ENCODE results near the gene IL17RA.

IL17RA gene

GRCh38 chr22:17159504-17159951 lies 74.7 kb downstream of the IL17RA start:
- no peak for DNase-seq

GRCh38 chr22:17161991-17162390 lies 77.2 kb downstream of the IL17RA start:
- no peak for DNase-seq

- DNase-seq: no peak
Observed at GRCh38 chr22:17162731-17163130, 77.9 kb downstream of the IL17RA start.

DNA sequence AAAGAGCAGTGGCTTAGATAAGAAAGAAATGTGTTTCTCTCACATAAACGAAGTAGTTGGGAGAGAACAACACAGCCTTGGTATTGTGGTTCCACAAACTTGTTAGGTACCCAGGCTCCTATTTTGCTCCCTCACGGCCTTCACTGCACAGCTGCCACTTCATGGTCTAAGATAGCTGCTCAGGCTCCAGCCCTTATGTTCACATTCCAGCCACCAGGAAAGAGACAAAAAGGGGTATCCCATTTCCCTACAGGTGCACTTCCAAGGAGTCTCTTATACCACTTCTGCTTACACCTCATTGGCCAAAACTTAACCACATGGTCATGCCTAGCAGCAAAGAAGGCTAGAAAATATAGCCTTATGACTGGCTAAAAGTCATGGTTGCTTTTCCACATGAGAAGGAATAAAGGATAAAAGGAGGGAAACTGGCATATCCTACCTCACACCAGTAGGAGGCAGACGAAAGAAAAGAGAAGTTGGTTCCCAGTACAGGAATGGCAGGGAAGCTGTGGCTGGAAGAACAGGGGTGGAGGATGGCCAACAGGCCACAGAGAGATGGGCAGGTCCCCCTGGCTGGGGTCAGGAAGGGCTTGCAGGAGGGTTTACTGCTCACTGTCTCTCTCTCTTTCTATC lies 79.7 kb downstream of the IL17RA start:
- no peak for DNase-seq

All from AML-193 (cell line).